HEK293 (cell line): Measurements from ENCODE around the gene MEOX2.

Source experiments
- CTCF ChIA-PET: fragments of 350-600 bp; formaldehyde crosslinking; extraction: SDS; loops from one replicate; lab custom pipeline; 2021; ENCODE audit warnings: antibody characterized with exemption; lab: Yijun Ruan, JAX
- POLR2A ChIA-PET: fragments of 300-600 bp; formaldehyde crosslinking; extraction: SDS; loops from one replicate; lab custom pipeline; 2020; ENCODE audit warnings: antibody characterized with exemption, inconsistent platforms; lab: Yijun Ruan, JAX
- H3K27ac ChIP-seq: fragments of 200-500 bp; sonication (Bioruptor generic); 2 replicates; pipeline ENCODE4 v1.5.1; 2014; ENCODE audit warnings: low read depth, low read length, control low read depth, inconsistent platforms; ENCODE audit errors: extremely low read depth
- H3K36me3 ChIP-seq, 2 experiments: fragments of 200-500 bp in 1 of 2; sonication (Bioruptor generic) in 1 of 2; 1 replicate in 1 of 2; 2 replicates in 1 of 2; pipeline ENCODE4 v1.5.1; 2014 to 2017; ENCODE audit warnings: inconsistent platforms in 2 of 2, low read length in 2 of 2; ENCODE audit not compliant: control insufficient read depth in 2 of 2, insufficient read depth in 1 of 2
- H3K4me1 ChIP-seq: fragments of 200-500 bp; sonication (Bioruptor generic); 2 replicates; pipeline ENCODE4 v1.5.1; 2014; ENCODE audit warnings: mild to moderate bottlenecking, low read length, inconsistent platforms; ENCODE audit not compliant: control insufficient read depth, insufficient read depth
- H3K4me3 ChIP-seq: 2 replicates; pipeline ENCODE4 v1.5.1; 2011; ENCODE audit warnings: low read depth, mild to moderate bottlenecking, control low read depth, low read length, moderate library complexity
- H3K9me3 ChIP-seq: fragments of 200-500 bp; sonication (Bioruptor generic); 2 replicates; pipeline ENCODE4 v1.5.1; 2014; ENCODE audit warnings: low read depth, low read length, inconsistent platforms; ENCODE audit not compliant: control insufficient read depth, insufficient read depth
- BCL11A ChIP-seq: fragments of 450-650 bp; formaldehyde crosslinking; IDR thresholded peaks from 2 replicates; pipeline ENCODE4 v1.5.1; 2016; ENCODE audit warnings: low read depth, missing biosample characterization, missing genetic modification characterization
- TRIM28 ChIP-seq: IDR thresholded peaks from 2 replicates; pipeline ENCODE4 v1.6.1; 2011; ENCODE audit warnings: low read length, control low read depth, borderline replicate concordance
- TSHZ1 ChIP-seq: fragments of 450-650 bp; formaldehyde crosslinking; IDR thresholded peaks from 2 replicates; pipeline ENCODE4 v1.5.1; 2016; ENCODE audit warnings: missing biosample characterization, missing genetic modification characterization, borderline replicate concordance
- ZBTB21 ChIP-seq: fragments of 450-650 bp; formaldehyde crosslinking; IDR thresholded peaks from 2 replicates; pipeline ENCODE4 v1.5.1; 2017; ENCODE audit warnings: missing biosample characterization, missing genetic modification characterization
- ZNF174 ChIP-seq: fragments of 450-650 bp; formaldehyde crosslinking; IDR thresholded peaks from 2 replicates; pipeline ENCODE4 v1.5.0; 2017; ENCODE audit warnings: missing biosample characterization, mild to moderate bottlenecking, missing genetic modification characterization
- ZNF202 ChIP-seq: fragments of 450-650 bp; formaldehyde crosslinking; IDR thresholded peaks from 2 replicates; pipeline ENCODE4 v1.5.1; 2016; ENCODE audit warnings: missing biosample characterization, missing genetic modification characterization, borderline replicate concordance
- ZNF223 ChIP-seq: fragments of 450-650 bp; formaldehyde crosslinking; IDR thresholded peaks from 2 replicates; pipeline ENCODE4 v1.5.1; 2016; ENCODE audit warnings: missing biosample characterization, missing genetic modification characterization
- ZNF324 ChIP-seq: fragments of 450-650 bp; formaldehyde crosslinking; IDR thresholded peaks from 2 replicates; pipeline ENCODE4 v1.5.1; 2016; ENCODE audit warnings: missing biosample characterization, missing genetic modification characterization
- ZNF398 ChIP-seq: fragments of 450-650 bp; formaldehyde crosslinking; IDR thresholded peaks from 2 replicates; pipeline ENCODE4 v1.5.1; 2017; ENCODE audit warnings: missing biosample characterization, missing genetic modification characterization
- ZNF426 ChIP-seq: fragments of 450-650 bp; formaldehyde crosslinking; IDR thresholded peaks from 2 replicates; pipeline ENCODE4 v1.5.1; 2017; ENCODE audit warnings: missing biosample characterization, missing genetic modification characterization, mild to moderate bottlenecking, inconsistent platforms, moderate library complexity
- ZNF521 ChIP-seq: fragments of 450-650 bp; formaldehyde crosslinking; IDR thresholded peaks from 2 replicates; pipeline ENCODE4 v1.5.1; 2017; ENCODE audit warnings: missing biosample characterization, mild to moderate bottlenecking, missing genetic modification characterization
- ZNF530 ChIP-seq: fragments of 450-650 bp; formaldehyde crosslinking; IDR thresholded peaks from 2 replicates; pipeline ENCODE4 v1.5.1; 2016; ENCODE audit warnings: low read depth, missing biosample characterization, missing genetic modification characterization
- ZNF596 ChIP-seq: fragments of 450-650 bp; IDR thresholded peaks from 2 replicates; pipeline ENCODE4 v1.5.0; 2018; ENCODE audit warnings: missing biosample characterization, mild to moderate bottlenecking, missing genetic modification characterization, moderate library complexity
- ZNF626 ChIP-seq: fragments of 450-650 bp; sonication (Bioruptor Pico); formaldehyde crosslinking; IDR thresholded peaks from 2 replicates; pipeline ENCODE4 v1.5.1; 2018; ENCODE audit warnings: missing biosample characterization, missing genetic modification characterization, inconsistent platforms
- ZNF645 ChIP-seq: fragments of 450-650 bp; formaldehyde crosslinking; IDR thresholded peaks from 2 replicates; pipeline ENCODE4; 2016; ENCODE audit warnings: missing biosample characterization, missing genetic modification characterization
- ZNF707 ChIP-seq: fragments of 450-650 bp; formaldehyde crosslinking; IDR thresholded peaks from 2 replicates; pipeline ENCODE4 v1.5.1; 2016; ENCODE audit warnings: missing biosample characterization, missing genetic modification characterization
- ZNF776 ChIP-seq: fragments of 450-650 bp; formaldehyde crosslinking; IDR thresholded peaks from 2 replicates; pipeline ENCODE4 v1.5.0; 2017; ENCODE audit warnings: missing biosample characterization, missing genetic modification characterization, borderline replicate concordance
- ZSCAN30 ChIP-seq: fragments of 450-650 bp; IDR thresholded peaks from 2 replicates; pipeline ENCODE4 v1.5.1; 2018; ENCODE audit warnings: missing biosample characterization, mild to moderate bottlenecking, missing genetic modification characterization, moderate library complexity
- ZXDB ChIP-seq: fragments of 450-650 bp; formaldehyde crosslinking; IDR thresholded peaks from 2 replicates; pipeline ENCODE4 v1.5.1; 2016; ENCODE audit warnings: missing biosample characterization, missing genetic modification characterization
- TF ChIP-seq, protein P1 (sequence below): fragments of 450-650 bp; formaldehyde crosslinking; IDR thresholded peaks from 2 replicates; pipeline ENCODE4 v1.5.1; 2016; ENCODE audit warnings: missing biosample characterization, missing genetic modification characterization

Gene MEOX2

GRCh38 chr7:15607529-15608210 is 78.8 kb downstream of the MEOX2 start:
- no peaks in the 10 kb centered on the region for H3K36me3 ChIP-seq
- no peak overlapping the region for H3K27ac ChIP-seq
- no peaks in the 10 kb centered on the region for H3K9me3 ChIP-seq
- CTCF ChIA-PET = interaction anchor here (0.6 to 0.7 kb wide), 2 partner anchors 19 to 410 kb away, joined by 3 to 4 read pairs; no protein-coding TSS in a partner anchor
- H3K4me3 ChIP-seq = no peak overlapping the region
- POLR2A ChIA-PET = no interaction called here
- H3K4me1 ChIP-seq = no peaks in the 10 kb centered on the region; the same call in 1 of the 2 replicates
- TF ChIP-seq ZXDB (tag by site-specific recombination) = no peak
- TF ChIP-seq, protein P1, sequence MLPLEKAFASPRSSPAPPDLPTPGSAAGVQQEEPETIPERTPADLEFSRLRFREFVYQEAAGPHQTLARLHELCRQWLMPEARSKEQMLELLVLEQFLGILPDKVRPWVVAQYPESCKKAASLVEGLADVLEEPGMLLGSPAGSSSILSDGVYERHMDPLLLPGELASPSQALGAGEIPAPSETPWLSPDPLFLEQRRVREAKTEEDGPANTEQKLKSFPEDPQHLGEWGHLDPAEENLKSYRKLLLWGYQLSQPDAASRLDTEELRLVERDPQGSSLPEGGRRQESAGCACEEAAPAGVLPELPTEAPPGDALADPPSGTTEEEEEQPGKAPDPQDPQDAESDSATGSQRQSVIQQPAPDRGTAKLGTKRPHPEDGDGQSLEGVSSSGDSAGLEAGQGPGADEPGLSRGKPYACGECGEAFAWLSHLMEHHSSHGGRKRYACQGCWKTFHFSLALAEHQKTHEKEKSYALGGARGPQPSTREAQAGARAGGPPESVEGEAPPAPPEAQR = no peak
- no peak for TF ChIP-seq TSHZ1 (tag by site-specific recombination)
- TF ChIP-seq ZNF324 (tag by site-specific recombination) = no peak
- TF ChIP-seq ZNF596 (tag by site-specific recombination) = no peak
- TF ChIP-seq ZNF174 (tag by site-specific recombination) = no peak
- TF ChIP-seq ZBTB21 (tag by site-specific recombination) = no peak
- TF ChIP-seq ZNF645 (tag by site-specific recombination) = no peak
- TF ChIP-seq ZNF707 (tag by site-specific recombination) = no peak
- no peak for TF ChIP-seq ZNF223 (tag by site-specific recombination)
- no peak for TF ChIP-seq ZSCAN30
- no peak for TF ChIP-seq ZNF398 (tag by site-specific recombination)
- TF ChIP-seq TRIM28 = no peak
- no peak for TF ChIP-seq ZNF426 (tag by site-specific recombination)
- no peak for TF ChIP-seq ZNF521 (tag by site-specific recombination)
- no peak for TF ChIP-seq BCL11A (tag by site-specific recombination)
- no peak for TF ChIP-seq ZNF626 (tag by site-specific recombination)
- TF ChIP-seq ZNF530 (tag by site-specific recombination) = no peak
- TF ChIP-seq ZNF202 (tag by site-specific recombination) = no peak
- no peak for TF ChIP-seq ZNF776 (tag by site-specific recombination)
